Fibroblast of mammary gland (primary cell): ENCODE measurements around the gene WDR82.

ENCODE experiments used
- DNase-seq: peaks from one replicate; pipeline ENCODE4 v3.0.0-alpha.2; 2010; ENCODE audit warnings: low read depth
- H3K4me3 ChIP-seq: 2 replicates; pipeline ENCODE4 v1.5.1; 2011; ENCODE audit warnings: low read depth, mild to moderate bottlenecking, low read length, moderate library complexity; ENCODE audit not compliant: control insufficient read depth
- CTCF ChIP-seq: conservative IDR thresholded peaks from 2 replicates; pipeline ENCODE4 v1.5.1; 2011; ENCODE audit warnings: low read depth, low read length, inconsistent platforms; ENCODE audit not compliant: control insufficient read depth, insufficient read depth

The WDR82 gene

GRCh38 chr3:52315006-52315405 lies 36.6 kb upstream of the WDR82 start:
- no peak overlapping the region for H3K4me3 ChIP-seq
- no peak for TF ChIP-seq CTCF
- DNase-seq = no peak

GRCh38 chr3:52314489-52314888 lies 36.0 kb upstream of the WDR82 start:
- peak; percentile 55 for DNase-seq
- TF ChIP-seq CTCF = no peak
- no peak overlapping the region for H3K4me3 ChIP-seq

- no peak overlapping the region for H3K4me3 ChIP-seq
- no peak for TF ChIP-seq CTCF
- peak; percentile 41 for DNase-seq
Measured at GRCh38 chr3:52313774-52314188, 35.3 kb upstream of the WDR82 start.

- DNase-seq = no peak
- TF ChIP-seq CTCF = no peak
- H3K4me3 ChIP-seq = no peak overlapping the region
Measured at GRCh38 chr3:52313188-52313773, 34.8 kb upstream of the WDR82 start.

- no peak for DNase-seq
Measured at GRCh38 chr3:52311576-52312119, 33.2 kb upstream of the WDR82 start.

GRCh38 chr3:52310861-52311575 lies 32.6 kb upstream of the WDR82 start:
- no peak for TF ChIP-seq CTCF
- H3K4me3 ChIP-seq = no peak overlapping the region
- DNase-seq = no peak

More at GRCh38 chr3:52311576-52312119, 33.2 kb upstream of the WDR82 start:
- no peak overlapping the region for H3K4me3 ChIP-seq
- no peak for TF ChIP-seq CTCF
